Body of pancreas (tissue), 4 donors: Measurements from ENCODE around the gene SMIM12. TPM values are rescaled to one million over a fixed set of nuclear protein-coding genes. Genes with fewer than 3 reads are reported as not detected.
A peak's percentile ranks its signal among the peaks of the same experiment; 100 is the strongest.

Experiments used
- ATAC-seq: fragments of 150-250 bp; one replicate; pipeline ENCODE4 v1.9.1; 2016
- DNase-seq, 4 donors: peaks; one replicate each; pipeline ENCODE4 v3.0.0-alpha.2; 2019
- H3K27ac ChIP-seq, 4 donors: fragments of 200-600 bp; sonication (generic); 1 replicate in 3 of 4; 2 replicates in 1 of 4; pipeline versions ENCODE4 v1.5.1 to v1.6.1; 2016 to 2019; ENCODE audit warnings: mild to moderate bottlenecking in 1 of 4, mixed read lengths in 1 of 4, moderate library complexity in 1 of 4
- H3K27me3 ChIP-seq, 2 donors: fragments of 200-600 bp; sonication (generic); one replicate each; pipeline ENCODE4 v1.6.0; 2016; ENCODE audit warnings: mild to moderate bottlenecking in 1 of 2
- H3K36me3 ChIP-seq, 2 donors: fragments of 200-600 bp; sonication (generic); replicated peaks in 1 of 2; 2 replicates each; pipeline ENCODE4 v1.5.1; 2016; ENCODE audit warnings: low read depth in 2 of 2; ENCODE audit not compliant: insufficient read depth in 1 of 2
- H3K4me1 ChIP-seq: fragments of 200-600 bp; sonication (generic); one replicate; pipeline ENCODE4 v1.6.0; 2016
- H3K4me3 ChIP-seq, 2 donors: fragments of 200-600 bp; sonication (generic); 1 replicate in 1 of 2; 2 replicates in 1 of 2; pipeline ENCODE4 v1.5.1; 2016 to 2019
- H3K9me3 ChIP-seq, 3 donors: fragments of 200-600 bp; sonication (generic); 1 replicate in 2 of 3; 2 replicates in 1 of 3; pipeline ENCODE4 v1.5.1; 2016
- CTCF ChIP-seq, 7 experiments: fragments of 450-650 bp in 4 of 7; fragments of 200-600 bp in 3 of 7; sonication (generic) in 3 of 7; IDR thresholded peaks; one replicate each; pipeline ENCODE4 v1.5.1; 2016 to 2019; ENCODE audit warnings: antibody characterized with exemption in 7 of 7
- POLR2A ChIP-seq, 3 donors: fragments of 450-650 bp; IDR thresholded peaks; one replicate each; pipeline ENCODE4 v1.6.1; 2016; ENCODE audit warnings: antibody characterized with exemption in 3 of 3, mild to moderate bottlenecking in 2 of 3
- WGBS, 2 donors: methylation state at CpG; one replicate each; pipeline ENCODE4 v1.1.5; 2017; 5-methylcytosine and 5-hydroxymethylcytosine counted together
- intact Hi-C: fragments of 100-400 bp; cut with DNase I; formaldehyde crosslinking; loops from one replicate; pipeline ENCODE4 v1.15.1; 2023
- total RNA-seq, 2 donors: library from RNA; depleted of rRNA; stranded (reverse); fragments of >200 nt; gene quantifications; one replicate each; pipeline ENCODE4 v1.1.0, GENCODE V29; 2016

SMIM12 gene
- total RNA-seq, 2 donors from 2014 or later = 7.8 to 22.1 TPM

DNA sequence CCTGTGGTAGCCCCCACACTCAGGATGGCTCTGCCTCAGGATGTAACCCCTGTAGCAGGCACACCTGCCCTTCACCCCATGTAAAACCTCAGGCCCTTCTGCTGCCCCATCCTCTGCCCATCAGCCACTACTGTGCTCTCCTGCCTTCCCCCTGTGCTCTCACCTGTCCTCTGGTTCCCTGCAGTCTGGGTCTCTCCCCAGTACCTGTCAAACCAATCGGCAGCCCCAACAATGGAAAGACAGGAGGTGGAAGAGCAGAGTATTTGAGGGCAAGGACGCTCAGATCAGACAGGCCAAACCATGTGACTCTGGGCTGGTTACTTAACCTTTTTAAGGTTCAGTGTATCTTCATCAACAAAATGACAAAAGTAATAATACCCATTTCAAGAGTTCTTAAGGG lies 30.9 kb downstream of the SMIM12 start:
- WGBS, 2 donors = 28 to 51% methylated on average over 2 of the region's 2 CpGs
- no peak overlapping the region for H3K4me3 ChIP-seq
- H3K27ac ChIP-seq = peak overlapping the region in 1 of 4 donors; percentile 44
- no peak for ATAC-seq
- no peak for DNase-seq
- peaks cover 51% of the 10 kb centered on the region for H3K4me1 ChIP-seq
- TF ChIP-seq POLR2A (IDR thresholded peaks at IDR 0.05) = no peak
- no peak for TF ChIP-seq CTCF (IDR thresholded peaks at IDR 0.05)
- H3K27me3 ChIP-seq = no peaks in the 10 kb centered on the region
- no peaks in the 10 kb centered on the region for H3K36me3 ChIP-seq
- H3K9me3 ChIP-seq = no peaks in the 10 kb centered on the region
- intact Hi-C loops = no loop called here

DNA sequence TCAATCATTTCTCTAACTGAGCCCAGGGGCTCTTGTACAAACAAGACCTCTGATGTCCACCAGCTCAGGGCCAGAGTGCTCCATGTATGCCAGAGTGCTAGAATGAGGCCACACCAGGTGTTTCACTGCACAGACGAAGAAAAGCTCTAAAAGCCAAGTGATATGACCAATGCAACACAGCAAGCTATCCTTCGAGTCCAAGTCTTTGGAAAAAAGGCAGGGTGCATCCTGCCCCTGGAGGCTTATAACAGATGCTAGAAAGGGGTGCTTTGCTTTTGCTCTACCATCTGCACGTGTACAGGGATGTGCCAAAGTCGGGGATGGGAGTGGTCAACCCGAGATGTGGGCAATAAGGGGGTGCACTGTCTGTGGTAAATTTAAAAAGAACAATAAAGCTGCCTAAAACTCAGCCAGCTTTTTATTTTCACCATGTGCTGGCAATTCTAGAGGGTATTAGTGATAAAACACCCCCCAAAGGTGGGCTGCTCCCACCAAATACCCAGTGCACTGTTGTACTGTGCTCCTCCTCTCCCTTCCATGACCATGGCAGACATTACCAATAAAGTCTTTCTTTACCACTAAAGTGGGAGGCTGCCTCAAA lies 32.1 kb downstream of the SMIM12 start:
- intact Hi-C loops = no loop called here
- Histone ChIP-seq H3K27ac (peak overlapping the region in 1 of 4 donors; percentile 44), H3K36me3 (no peaks in the 10 kb centered on the region), H3K9me3 (no peaks in the 10 kb centered on the region), H3K27me3 (no peaks in the 10 kb centered on the region), H3K4me1 (peaks cover 51% of the 10 kb centered on the region), H3K4me3 (no peak overlapping the region)
- TF ChIP-seq POLR2A (IDR thresholded peaks at IDR 0.05) (no peak), CTCF (IDR thresholded peaks at IDR 0.05) (no peak)
- DNase-seq = no peak
- WGBS, 2 donors = 62 to 78% methylated on average over 5 of the region's 5 CpGs
- ATAC-seq = no peak

- Histone ChIP-seq H3K27ac (peak overlapping the region; percentile 25 to 88 (median 77)), H3K9me3 (no peaks in the 10 kb centered on the region), H3K36me3 (no peaks in the 10 kb centered on the region), H3K4me3 (no peak overlapping the region), H3K27me3 (no peaks in the 10 kb centered on the region), H3K4me1 (peaks cover 51% of the 10 kb centered on the region)
- TF ChIP-seq POLR2A (IDR thresholded peaks at IDR 0.05) (peak; percentile 16 to 73 (median 29)), CTCF (IDR thresholded peaks at IDR 0.05) (peak in 1 of 7 experiments; percentile 22)
- WGBS, 2 donors = 20 to 21% methylated on average over 7 to 11 of the region's 11 CpGs
- DNase-seq = peak; percentile 54 to 85 (median 75)
- intact Hi-C loops = no loop called here
- peak; percentile 95 for ATAC-seq
Observed at GRCh38 chr1:34825455-34826091, 34.0 kb downstream of the SMIM12 start.

- ATAC-seq (peak; percentile 28), DNase-seq (peak in 1 of 4 donors; percentile 45)
- 12 to 51% methylated on average over 3 of the region's 3 CpGs for WGBS, 2 donors
- TF ChIP-seq POLR2A (IDR thresholded peaks at IDR 0.05) (no peak), CTCF (IDR thresholded peaks at IDR 0.05) (no peak)
- no peaks in the 10 kb centered on the region for H3K36me3 ChIP-seq
- H3K9me3 ChIP-seq = no peaks in the 10 kb centered on the region
- peak overlapping the region; percentile 25 to 88 (median 77) for H3K27ac ChIP-seq
- H3K27me3 ChIP-seq = no peaks in the 10 kb centered on the region
- intact Hi-C loops = no loop called here
- no peak overlapping the region for H3K4me3 ChIP-seq
- H3K4me1 ChIP-seq = peaks cover 51% of the 10 kb centered on the region
Observed at GRCh38 chr1:34824817-34825454, 34.6 kb downstream of the SMIM12 start.
